Neutrophil (primary cell): Measurements from ENCODE around the gene ERCC6L2.

ENCODE experiments used
- H3K27ac ChIP-seq: fragments of 200-600 bp; sonication (generic); 2 replicates; pipeline ENCODE4 v1.5.1; 2016; ENCODE audit warnings: mild to moderate bottlenecking, moderate library complexity
- H3K27me3 ChIP-seq: fragments of 200-600 bp; sonication (generic); 2 replicates; pipeline ENCODE4 v1.6.0; 2016; ENCODE audit warnings: mild to moderate bottlenecking
- H3K36me3 ChIP-seq: fragments of 200-600 bp; sonication (generic); 2 replicates; pipeline ENCODE4 v1.5.1; 2017
- H3K4me1 ChIP-seq, 2 experiments: fragments of 200-600 bp in 1 of 2; sonication (generic) in 1 of 2; 1 replicate in 1 of 2; 2 replicates in 1 of 2; pipeline versions ENCODE4 v1.5.1 to v1.6.1; 2013 to 2016; ENCODE audit warnings: low read depth in 1 of 2, low read length in 1 of 2, mild to moderate bottlenecking in 1 of 2, moderate library complexity in 1 of 2; ENCODE audit not compliant: control insufficient read depth in 1 of 2, insufficient read depth in 1 of 2
- H3K4me3 ChIP-seq, 2 experiments: fragments of 200-600 bp in 1 of 2; sonication (generic) in 1 of 2; 1 replicate in 1 of 2; 2 replicates in 1 of 2; pipeline ENCODE4 v1.5.1; 2013 to 2016; ENCODE audit warnings: low read depth in 1 of 2, low read length in 1 of 2, mild to moderate bottlenecking in 1 of 2, moderate library complexity in 1 of 2
- H3K9me3 ChIP-seq: fragments of 200-600 bp; sonication (generic); 2 replicates; pipeline ENCODE4 v1.5.1; 2016
- CTCF ChIP-seq: fragments of 200-600 bp; sonication (generic); IDR thresholded peaks from 2 replicates; pipeline ENCODE4 v1.5.1; 2016; ENCODE audit warnings: antibody characterized with exemption

ERCC6L2 gene

GRCh38 chr9:95981761-95982390 lies 106.4 kb downstream of the ERCC6L2 start:
- H3K27me3 ChIP-seq, result no peaks in the 10 kb centered on the region
- H3K27ac ChIP-seq, result no peak overlapping the region
- no peak for TF ChIP-seq CTCF

GRCh38 chr9:95985440-95986055 lies 110.1 kb downstream of the ERCC6L2 start:
- Histone ChIP-seq H3K36me3 (no peaks in the 10 kb centered on the region), H3K9me3 (no peaks in the 10 kb centered on the region), H3K4me1 (no peaks in the 10 kb centered on the region), H3K27me3 (no peaks in the 10 kb centered on the region), H3K27ac (no peak overlapping the region), H3K4me3 (no peak overlapping the region)
- no peak for TF ChIP-seq CTCF

More at GRCh38 chr9:95981761-95982390, 106.4 kb downstream of the ERCC6L2 start:
- H3K36me3 ChIP-seq, result no peaks in the 10 kb centered on the region
- no peaks in the 10 kb centered on the region for H3K4me1 ChIP-seq
- H3K9me3 ChIP-seq, result no peaks in the 10 kb centered on the region
- H3K4me3 ChIP-seq, result no peak overlapping the region

GRCh38 chr9:95989297-95989696 lies 113.8 kb downstream of the ERCC6L2 start:
- Histone ChIP-seq H3K4me1 (no peaks in the 10 kb centered on the region), H3K27ac (no peak overlapping the region), H3K9me3 (no peaks in the 10 kb centered on the region), H3K36me3 (no peaks in the 10 kb centered on the region), H3K27me3 (no peaks in the 10 kb centered on the region), H3K4me3 (no peak overlapping the region)
- TF ChIP-seq CTCF, result no peak

- H3K4me1 ChIP-seq, result no peaks in the 10 kb centered on the region
- no peak for TF ChIP-seq CTCF
- no peaks in the 10 kb centered on the region for H3K36me3 ChIP-seq
- no peak overlapping the region for H3K27ac ChIP-seq
- no peaks in the 10 kb centered on the region for H3K9me3 ChIP-seq
- H3K27me3 ChIP-seq, result no peaks in the 10 kb centered on the region
- no peak overlapping the region for H3K4me3 ChIP-seq
These were observed 115.8 kb downstream of the ERCC6L2 start for GRCh38 chr9:95991326-95991725.

GRCh38 chr9:95992536-95992935 lies 117.0 kb downstream of the ERCC6L2 start:
- Histone ChIP-seq H3K4me3 (no peak overlapping the region), H3K36me3 (no peaks in the 10 kb centered on the region), H3K27ac (no peak overlapping the region), H3K4me1 (no peaks in the 10 kb centered on the region), H3K9me3 (no peaks in the 10 kb centered on the region), H3K27me3 (no peaks in the 10 kb centered on the region)
- TF ChIP-seq CTCF, result no peak
